Raji (cell line): Measurements from ENCODE around the gene ELK3.

Experiments
- POLR2A ChIP-seq: IDR thresholded peaks from 2 replicates; pipeline ENCODE4 v1.6.1; 2011; ENCODE audit warnings: low read depth, low read length, control low read depth; ENCODE audit not compliant: insufficient read depth

ELK3 gene

DNA sequence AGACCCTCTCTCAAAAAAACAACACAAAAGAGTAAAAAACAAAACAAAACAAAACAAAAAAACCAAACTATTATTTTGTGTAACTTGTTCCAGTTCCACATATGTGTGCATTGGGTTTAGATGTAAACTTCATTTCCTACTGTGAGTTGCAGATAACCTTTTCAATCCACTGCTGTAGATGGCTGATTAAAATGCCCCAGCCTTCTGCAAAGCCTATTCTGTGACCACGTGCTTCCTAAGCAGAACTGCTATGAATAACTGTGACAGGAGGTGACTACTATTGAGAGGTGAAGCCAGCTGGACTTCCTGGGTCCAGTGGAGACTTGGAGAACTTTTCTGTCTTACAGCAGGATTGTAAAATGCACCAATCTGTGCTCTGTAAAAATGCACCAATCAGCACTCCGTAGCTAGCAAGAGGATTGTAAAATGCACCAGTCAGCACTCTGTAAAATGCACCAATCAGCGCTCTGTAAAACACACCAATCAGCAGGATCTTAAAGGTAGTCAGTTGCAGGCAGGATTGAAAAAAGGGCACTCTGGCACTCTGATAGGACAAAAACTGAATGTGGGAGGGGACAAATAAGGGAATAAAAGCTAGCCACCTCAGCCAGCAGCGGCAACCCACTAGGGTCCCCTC, 10.3 kb upstream of the ELK3 start:
- no peak for TF ChIP-seq POLR2A

DNA sequence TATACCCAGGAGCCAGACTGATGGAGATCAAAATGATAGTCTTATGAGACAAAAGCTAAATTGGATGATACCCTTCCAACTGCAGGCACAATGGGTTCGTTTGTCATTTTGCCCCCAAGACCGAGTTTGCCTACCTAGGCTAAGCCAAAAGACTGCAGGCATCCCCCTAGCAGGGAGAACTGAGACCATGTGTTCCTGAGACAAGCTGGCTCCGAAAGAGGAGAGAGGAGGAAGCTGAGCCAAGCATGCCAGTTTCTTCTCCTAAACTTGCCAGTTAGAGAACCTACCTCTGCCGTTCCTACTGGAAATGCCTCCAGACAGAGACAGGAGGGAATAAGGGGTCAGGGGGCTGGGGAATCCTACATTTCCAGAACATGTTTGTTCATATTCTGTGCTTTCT, 8.3 kb upstream of the ELK3 start:
- TF ChIP-seq POLR2A, result no peak

GRCh38 chr12:96186607-96187301, 7.4 kb upstream of the ELK3 start:
- no peak for TF ChIP-seq POLR2A

DNA sequence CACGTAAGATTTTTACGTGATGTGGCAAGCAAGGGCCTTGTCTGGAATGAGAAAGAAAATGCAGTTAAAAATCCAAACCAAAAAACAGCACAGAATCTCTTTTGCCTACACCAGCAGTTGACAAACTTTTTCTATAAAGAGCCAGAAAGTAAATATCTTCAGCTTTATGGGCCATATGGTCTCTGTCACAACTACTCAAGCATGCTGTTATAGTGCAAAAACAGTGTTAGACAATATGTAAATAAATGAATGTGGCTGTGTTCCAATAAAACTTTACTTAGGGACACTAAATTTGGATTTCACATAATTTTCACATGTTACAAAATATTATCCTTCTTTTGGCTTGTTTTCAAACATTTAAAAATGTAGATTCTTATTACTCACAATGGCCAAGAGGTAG, 6.2 kb upstream of the ELK3 start:
- TF ChIP-seq POLR2A, result no peak

GRCh38 chr12:96189781-96190180, 4.4 kb upstream of the ELK3 start:
- no peak for TF ChIP-seq POLR2A

DNA sequence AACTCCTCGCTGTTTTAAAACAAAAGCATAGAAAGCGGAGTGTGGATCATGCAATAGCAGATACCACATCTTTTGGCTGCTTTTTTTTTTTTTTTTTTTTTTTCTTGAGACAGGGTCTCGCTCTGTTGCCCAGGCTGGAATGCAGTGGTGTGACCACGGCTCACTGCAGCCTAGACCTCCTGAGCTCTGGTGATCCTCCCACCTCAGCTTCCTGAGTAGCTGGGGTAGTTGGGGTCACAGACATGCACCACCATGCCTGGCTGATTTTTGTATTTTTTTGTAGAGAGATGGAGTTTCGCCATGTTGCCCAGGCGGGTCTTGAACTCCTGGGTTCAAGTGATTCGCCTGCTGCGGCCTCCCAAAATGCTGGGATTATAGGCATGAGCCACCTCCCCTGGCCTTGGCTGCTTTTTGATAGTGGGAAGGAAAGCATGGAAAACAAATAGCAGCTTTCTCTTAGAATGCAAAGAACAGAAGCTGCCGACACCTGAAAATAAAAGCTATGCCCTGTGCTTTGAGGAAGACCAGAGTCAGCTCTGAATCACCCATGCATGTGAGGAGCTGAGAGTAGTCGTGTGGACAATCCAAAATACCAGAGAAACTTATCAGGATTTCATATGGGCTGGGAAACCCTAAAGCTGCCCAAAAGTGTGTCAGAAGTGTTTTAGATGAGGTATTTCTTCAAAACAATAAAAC, 3.6 kb upstream of the ELK3 start:
- no peak for TF ChIP-seq POLR2A

- TF ChIP-seq POLR2A, result no peak
Measured at GRCh38 chr12:96192926-96193573, 1.1 kb upstream of the ELK3 start.

DNA sequence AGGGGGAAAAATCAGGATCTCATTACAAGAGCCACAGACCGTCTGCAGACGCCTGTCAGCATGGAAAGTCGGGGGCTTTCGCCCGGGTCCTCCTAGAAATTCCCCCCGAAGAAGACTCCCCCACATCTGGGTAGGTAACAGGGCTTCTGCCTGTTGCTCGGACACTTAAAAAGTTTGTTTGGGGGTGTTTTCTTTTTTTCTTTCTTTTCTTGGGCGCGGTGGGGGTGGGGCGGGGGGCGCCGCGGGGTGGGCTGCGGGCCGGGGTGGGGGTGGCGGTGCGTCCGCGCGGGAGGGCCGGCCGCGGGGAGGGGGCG, 358 bp downstream of the ELK3 start:
- TF ChIP-seq POLR2A, result no peak

- peak; percentile 15; the same call in 1 of the 2 replicates for TF ChIP-seq POLR2A
Measured at GRCh38 chr12:96194971-96195844, 1.0 kb downstream of the ELK3 start.

DNA sequence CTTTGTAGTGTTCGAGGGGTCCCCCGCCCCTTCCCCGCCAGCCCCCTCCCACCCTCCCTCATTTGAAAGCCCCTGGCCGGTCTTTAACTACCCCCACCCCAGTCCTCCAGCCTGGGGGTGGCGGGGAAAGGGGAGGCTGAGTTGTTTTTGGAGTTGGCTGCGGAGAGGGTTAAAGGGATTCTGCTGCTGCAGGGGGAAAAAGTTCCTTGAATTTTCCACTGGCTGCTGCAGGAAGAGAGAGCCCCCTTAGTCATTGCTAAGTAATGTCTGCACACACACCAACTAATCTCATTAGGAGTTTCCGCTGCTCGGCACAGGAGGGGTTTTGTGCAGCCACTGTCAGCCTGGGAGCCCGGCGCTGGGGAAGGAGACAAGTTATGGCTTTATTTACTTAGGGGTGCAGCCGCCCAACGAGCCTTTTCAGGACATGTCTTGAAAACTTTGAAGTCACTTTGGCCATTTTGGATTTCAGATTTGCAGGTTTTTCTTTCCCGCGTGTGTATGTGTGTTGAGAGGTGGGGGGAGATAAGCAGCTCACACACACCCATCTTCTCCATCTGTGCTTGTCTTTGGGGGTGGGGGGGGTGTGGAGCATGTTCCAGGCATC, 1.8 kb downstream of the ELK3 start:
- 0 out of 2 replicates have a peak, but pooled peaks have one; percentile 23 for TF ChIP-seq POLR2A

GRCh38 chr12:96196781-96197180, 2.6 kb downstream of the ELK3 start:
- no peak for TF ChIP-seq POLR2A

DNA sequence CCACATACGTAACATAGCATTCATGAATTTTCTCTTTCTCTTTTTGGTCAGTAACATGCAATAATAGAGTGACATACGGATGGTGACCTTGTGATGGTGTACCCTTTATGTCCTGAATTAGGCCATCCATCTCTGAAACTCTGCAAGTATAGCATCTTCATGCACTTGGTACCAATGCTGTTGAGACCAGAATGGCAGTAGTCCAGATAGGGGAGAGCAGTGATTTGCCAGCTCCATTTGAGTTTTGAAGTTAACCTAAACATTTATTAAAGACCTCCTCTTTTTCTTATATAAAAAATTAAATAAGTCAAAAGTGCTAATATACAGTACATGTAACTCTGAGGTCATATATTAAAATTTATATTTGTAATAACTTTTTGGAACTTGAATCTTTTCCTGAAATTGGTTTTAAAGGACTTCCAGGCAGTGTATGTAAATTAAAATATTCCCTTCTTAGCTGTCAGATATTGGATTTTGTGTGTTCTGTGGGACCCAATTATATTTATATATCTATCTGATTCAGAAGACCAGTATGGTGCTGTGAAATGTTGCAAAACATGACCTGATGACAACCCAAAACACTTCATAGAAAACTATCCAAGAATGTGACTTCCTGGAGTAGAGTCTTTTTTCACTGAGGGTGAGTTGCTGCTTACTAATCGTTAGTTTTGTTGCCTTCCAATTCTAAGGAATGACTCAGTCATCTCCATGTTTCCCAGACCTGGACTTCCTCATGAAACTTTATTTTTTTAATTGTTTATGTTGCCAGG, 3.5 kb downstream of the ELK3 start:
- no peak for TF ChIP-seq POLR2A

DNA sequence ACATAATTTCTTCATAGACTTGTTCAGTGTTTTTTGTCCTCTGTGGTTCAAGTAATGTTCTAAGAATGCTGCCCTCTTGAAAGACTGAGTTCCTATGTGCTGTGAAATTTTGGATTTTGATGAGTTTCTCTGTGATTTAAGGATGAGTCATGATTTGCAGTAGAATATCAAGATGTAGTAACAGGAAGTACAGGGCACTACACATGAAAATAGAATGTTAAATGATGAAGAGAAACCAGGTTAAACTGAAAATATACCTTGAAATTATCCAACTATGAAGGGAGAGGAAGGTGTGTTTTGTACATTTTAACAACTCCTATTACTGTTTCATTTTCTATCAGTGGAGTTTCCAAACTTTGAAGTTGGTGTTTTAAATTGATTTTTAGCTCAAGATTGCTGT, 4.8 kb downstream of the ELK3 start:
- TF ChIP-seq POLR2A, result no peak

- TF ChIP-seq POLR2A, result no peak
Measured at GRCh38 chr12:96199464-96199863, 5.3 kb downstream of the ELK3 start.
